PC-3 (cell line): ENCODE data around the gene ZNF530. TPM values are rescaled to one million over a fixed set of nuclear protein-coding genes. Genes with fewer than 3 reads are reported as not detected.
A peak's percentile ranks its signal among the peaks of the same experiment; 100 is the strongest.

Source experiments
- ATAC-seq: fragments of 200-7000 bp; cut with Tn5 transposase; 2 replicates; pipeline ENCODE4 v1.9.1; 2020; ENCODE audit warnings: mild to moderate bottlenecking, moderate library complexity
- Bru-seq: library from RNA; stranded (reverse); fragments of 400-500 nt; gene quantifications from one replicate; lab custom pipeline; 2021; lab: Mats Ljungman, UMichigan
- BruChase-seq, 2 experiments: library from RNA; stranded (reverse); fragments of 400-500 nt; gene quantifications; one replicate each; lab custom pipeline; 2021; lab: Mats Ljungman, UMichigan
- BruUV-seq: library from RNA; stranded (reverse); fragments of 400-500 nt; replicated peaks from 2 replicates; lab custom pipeline; 2021; lab: Mats Ljungman, UMichigan
- CTCF ChIA-PET: fragments of 300-600 bp; sonication (Branson Sonifier 250); formaldehyde crosslinking; loops from one replicate; lab custom pipeline; 2022; ENCODE audit warnings: antibody characterized with exemption; lab: Charles Lee
- POLR2A ChIA-PET: fragments of 300-600 bp; sonication (Branson Sonifier 250); formaldehyde crosslinking; loops from one replicate; lab custom pipeline; 2022; ENCODE audit warnings: antibody characterized with exemption; ENCODE audit not compliant: unreplicated experiment; lab: Charles Lee
- DNase-seq: peaks from one replicate; pipeline ENCODE4 v3.0.0-alpha.2; 2015
- H2AFZ ChIP-seq: fragments of 300-600 bp; sonication (generic); 2 replicates; pipeline ENCODE4 v1.6.0; 2016; ENCODE audit warnings: antibody characterized with exemption, low read length
- H3F3A ChIP-seq: fragments of 300-600 bp; sonication (generic); one replicate; pipeline ENCODE4 v1.6.0; 2017; ENCODE audit warnings: antibody characterized with exemption, low read length, control low read depth, mild to moderate bottlenecking; ENCODE audit not compliant: unreplicated experiment
- H3K27ac ChIP-seq: fragments of 300-600 bp; sonication (generic); 2 replicates; pipeline ENCODE4 v1.5.1; 2016; ENCODE audit warnings: mild to moderate bottlenecking, low read length
- H3K27me3 ChIP-seq: fragments of 300-600 bp; sonication (generic); 2 replicates; pipeline ENCODE4 v1.6.1; 2016; ENCODE audit warnings: low read length, mixed read lengths
- H3K36me3 ChIP-seq: fragments of 300-600 bp; sonication (generic); 2 replicates; pipeline ENCODE4 v1.6.1; 2016; ENCODE audit warnings: low read depth, mixed run types, low read length, mixed read lengths
- H3K4me1 ChIP-seq: fragments of 300-600 bp; sonication (generic); 2 replicates; pipeline ENCODE4 v1.5.1; 2016; ENCODE audit warnings: low read length; ENCODE audit not compliant: insufficient read depth
- H3K4me2 ChIP-seq: fragments of 300-600 bp; sonication (generic); 2 replicates; pipeline ENCODE4 v1.6.0; 2016; ENCODE audit warnings: low read length
- H3K4me3 ChIP-seq: fragments of 300-600 bp; sonication (generic); 2 replicates; pipeline ENCODE4 v1.5.1; 2016; ENCODE audit warnings: mild to moderate bottlenecking, low read length, mixed read lengths
- H3K79me2 ChIP-seq: fragments of 300-600 bp; sonication (generic); 2 replicates; pipeline ENCODE4 v1.6.1; 2017; ENCODE audit warnings: low read length, mixed read lengths
- H3K9ac ChIP-seq: fragments of 300-600 bp; sonication (generic); 2 replicates; pipeline ENCODE4 v1.6.0; 2016; ENCODE audit warnings: mild to moderate bottlenecking, low read length
- H3K9me2 ChIP-seq: fragments of 300-600 bp; sonication (generic); replicated peaks from 2 replicates; pipeline ENCODE4 v1.6.1; 2016; ENCODE audit warnings: mixed run types, low read length, mixed read lengths
- H3K9me3 ChIP-seq: fragments of 300-600 bp; sonication (generic); 2 replicates; pipeline ENCODE4 v1.6.1; 2016; ENCODE audit warnings: low read length, mixed read lengths
- H4K20me1 ChIP-seq: fragments of 300-600 bp; sonication (generic); 2 replicates; pipeline ENCODE4 v1.6.1; 2016; ENCODE audit warnings: low read length, mixed read lengths
- CTCF ChIP-seq: fragments of 300-600 bp; sonication (generic); conservative IDR thresholded peaks from 2 replicates; pipeline ENCODE4 v1.5.1; 2017; ENCODE audit warnings: antibody characterized with exemption, low read depth, mild to moderate bottlenecking, low read length
- EZH2 ChIP-seq: fragments of 300-600 bp; sonication (generic); IDR thresholded peaks from one replicate; pipeline ENCODE4 v1.6.1; 2017; ENCODE audit warnings: antibody characterized with exemption, mild to moderate bottlenecking, low read length; ENCODE audit not compliant: unreplicated experiment
- EZH2phosphoT487 ChIP-seq: fragments of 300-600 bp; sonication (generic); IDR thresholded peaks from 2 replicates; pipeline ENCODE4 v1.6.1; 2018; ENCODE audit warnings: mild to moderate bottlenecking, antibody characterized with exemption, low read length, borderline replicate concordance
- intact Hi-C: fragments of 100-400 bp; cut with micrococcal nuclease; formaldehyde crosslinking; loops from 2 replicates; pipeline ENCODE4 v1.9.0; 2023
- long read RNA-seq: library from polyadenylated mRNA; unstranded; transcript quantifications from one replicate; pipeline ENCODE4 v2.0.0, GENCODE V29; 2021; ENCODE audit not compliant: unreplicated experiment
- total RNA-seq: library from RNA; depleted of rRNA; stranded (reverse); fragments of >200 nt; gene quantifications from 2 replicates; pipeline ENCODE4 v1.2.3, GENCODE V29; 2014; rRNA removed

ZNF530 gene
- total RNA-seq = 15.0 and 16.9 TPM in 2 replicates
- percentile 68 among the genes with signal in this experiment for Bru-seq, nascent RNA
- BruChase-seq, experiment 1, labeled RNA remaining after a 6-hour chase = percentile 62 among the genes with signal in this experiment
- percentile 80 among the genes with signal in this experiment for BruChase-seq, experiment 2, labeled RNA remaining after a 2-hour chase
- long read RNA-seq, full-length matches to known transcripts = 10 of 14 reads
- long read RNA-seq, partial matches to known transcripts = 1 of 14 reads
- long read RNA-seq, other reads (novel, unspliced or antisense) = 3 of 14 reads

DNA sequence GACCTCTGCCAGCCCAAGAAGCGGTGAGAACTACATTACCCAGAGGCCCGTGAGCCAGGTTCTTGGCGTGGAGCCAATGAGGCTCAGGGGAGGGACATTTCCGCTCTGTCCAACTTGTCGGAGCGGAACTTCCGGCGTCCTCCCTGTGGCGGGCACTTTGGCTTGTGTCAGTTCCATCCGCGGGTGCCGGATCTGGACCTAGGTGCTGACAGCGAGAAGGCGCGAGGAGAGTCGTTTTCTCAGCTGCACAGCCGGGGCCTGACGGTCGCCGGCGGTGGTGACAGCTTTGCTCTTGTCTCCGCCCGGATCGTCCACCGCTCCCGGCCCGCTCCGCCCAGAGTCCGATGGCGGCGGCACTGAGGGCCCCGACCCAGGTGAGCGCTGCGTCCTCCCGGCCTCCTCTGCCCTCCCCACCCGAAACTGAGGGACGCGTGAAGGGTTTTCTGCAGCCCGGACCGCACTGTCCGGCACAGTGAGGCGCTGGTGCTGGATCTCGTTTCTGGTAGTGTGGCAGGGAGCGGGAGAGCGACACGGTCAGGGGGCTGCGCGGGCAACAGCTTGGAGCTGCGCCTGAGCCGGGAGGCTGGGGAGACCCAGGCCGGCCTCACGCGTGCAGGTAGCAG lies at the start of gene ZNF530:
ZNF530 (plus strand) TSS at position 125 of the 623 bp plus-strand sequence. CDS start 4,461 bp downstream, outside the sequence.
- POLR2A ChIA-PET = no interaction called here
- intact Hi-C loops = loop anchor here (1.0 kb wide), 1 partner anchor 21 kb away; no protein-coding TSS in a partner anchor

GRCh38 chr19:57552432-57552831 lies 47.3 kb upstream of the ZNF530 start:
- peaks cover under 1% of the 10 kb centered on the region; the same call in 1 of the 2 replicates for H3K79me2 ChIP-seq
- H3K4me1 ChIP-seq = no peaks in the 10 kb centered on the region
- no peak overlapping the region for H2AFZ ChIP-seq
- ATAC-seq (no peak), DNase-seq (no peak)
- no peaks in the 10 kb centered on the region for H3K27me3 ChIP-seq
- no peak overlapping the region for H3K4me3 ChIP-seq
- H3K27ac ChIP-seq = no peak overlapping the region
- ChIA-PET CTCF (no interaction called here), POLR2A (no interaction called here)
- no peak overlapping the region for H3K9ac ChIP-seq
- peaks cover 40% of the 10 kb centered on the region for H3K9me3 ChIP-seq
- peaks cover 91% of the 10 kb centered on the region for H3K36me3 ChIP-seq
- H3K9me2 ChIP-seq = no peaks in the 10 kb centered on the region
- H3K4me2 ChIP-seq = no peak overlapping the region
- H4K20me1 ChIP-seq = no peaks in the 10 kb centered on the region
- H3F3A ChIP-seq = no peaks in the 10 kb centered on the region
- BruUV-seq = no TSS peak
- intact Hi-C loops = no loop called here
- peak; percentile 14; the same call in 1 of the 2 replicates for TF ChIP-seq CTCF
- no peak for TF ChIP-seq EZH2
- no peak for TF ChIP-seq EZH2phosphoT487

More for the DNA sequence above, at the start of gene ZNF530:
- Histone ChIP-seq H3K9me2 (no peaks in the 10 kb centered on the region), H3K9me3 (peaks cover 31% of the 10 kb centered on the region), H4K20me1 (no peaks in the 10 kb centered on the region), H3K36me3 (peaks cover 36% of the 10 kb centered on the region), H3K4me3 (peak within 1 kb of the TSS; percentile 84), H3F3A (no peaks in the 10 kb centered on the region), H3K4me2 (peak within 1 kb of the TSS; percentile 84), H3K9ac (peak within 1 kb of the TSS; percentile 82), H3K79me2 (peaks cover 19% of the 10 kb centered on the region), H3K4me1 (peaks cover 7% of the 10 kb centered on the region; the same call in 1 of the 2 replicates), H2AFZ (peak within 1 kb of the TSS; percentile 85), H3K27ac (no peak within 1 kb of the TSS), H3K27me3 (no peaks in the 10 kb centered on the region)
- CTCF ChIA-PET = no interaction called here
- DNase-seq (peak; percentile 98), ATAC-seq (peak; percentile 99)
- BruUV-seq = no TSS peak
- TF ChIP-seq CTCF (no peak), EZH2 (no peak), EZH2phosphoT487 (no peak)
